ENCODE data around the gene ZNF281.
"Not testable (repeated sequence)": the region's sequence is repeated elsewhere in the genome, so short reads cannot be mapped to it uniquely, and the experiment has no call there.

The ZNF281 gene

DNA sequence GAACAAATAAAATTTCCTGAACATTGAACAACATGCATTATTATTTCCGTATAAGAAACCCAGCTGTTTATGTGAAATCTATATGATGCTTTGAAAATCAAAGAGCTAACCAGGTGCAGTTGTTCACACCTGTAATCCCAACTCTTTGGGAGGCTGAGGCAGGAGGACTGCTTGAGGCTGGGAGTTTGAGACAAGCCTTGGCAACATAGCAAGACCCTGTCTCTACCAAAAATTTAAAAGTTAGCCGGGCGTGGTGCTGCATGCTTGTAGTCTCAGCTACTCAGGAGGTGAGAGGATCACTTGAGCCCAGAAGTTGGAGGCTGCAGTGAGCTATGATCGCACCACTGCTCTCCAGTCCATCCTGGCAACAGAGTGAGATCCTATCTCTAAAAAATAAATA is 4.8 kb upstream of the ZNF281 start:
- no peak for DNase-seq (ENCODE audit: low spot score)
- TF ChIP-seq, protein P1, sequence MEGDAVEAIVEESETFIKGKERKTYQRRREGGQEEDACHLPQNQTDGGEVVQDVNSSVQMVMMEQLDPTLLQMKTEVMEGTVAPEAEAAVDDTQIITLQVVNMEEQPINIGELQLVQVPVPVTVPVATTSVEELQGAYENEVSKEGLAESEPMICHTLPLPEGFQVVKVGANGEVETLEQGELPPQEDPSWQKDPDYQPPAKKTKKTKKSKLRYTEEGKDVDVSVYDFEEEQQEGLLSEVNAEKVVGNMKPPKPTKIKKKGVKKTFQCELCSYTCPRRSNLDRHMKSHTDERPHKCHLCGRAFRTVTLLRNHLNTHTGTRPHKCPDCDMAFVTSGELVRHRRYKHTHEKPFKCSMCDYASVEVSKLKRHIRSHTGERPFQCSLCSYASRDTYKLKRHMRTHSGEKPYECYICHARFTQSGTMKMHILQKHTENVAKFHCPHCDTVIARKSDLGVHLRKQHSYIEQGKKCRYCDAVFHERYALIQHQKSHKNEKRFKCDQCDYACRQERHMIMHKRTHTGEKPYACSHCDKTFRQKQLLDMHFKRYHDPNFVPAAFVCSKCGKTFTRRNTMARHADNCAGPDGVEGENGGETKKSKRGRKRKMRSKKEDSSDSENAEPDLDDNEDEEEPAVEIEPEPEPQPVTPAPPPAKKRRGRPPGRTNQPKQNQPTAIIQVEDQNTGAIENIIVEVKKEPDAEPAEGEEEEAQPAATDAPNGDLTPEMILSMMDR (IDR thresholded peaks at IDR 0.05; ENCODE audit: extremely low read depth, missing control alignments), result no peak

DNA sequence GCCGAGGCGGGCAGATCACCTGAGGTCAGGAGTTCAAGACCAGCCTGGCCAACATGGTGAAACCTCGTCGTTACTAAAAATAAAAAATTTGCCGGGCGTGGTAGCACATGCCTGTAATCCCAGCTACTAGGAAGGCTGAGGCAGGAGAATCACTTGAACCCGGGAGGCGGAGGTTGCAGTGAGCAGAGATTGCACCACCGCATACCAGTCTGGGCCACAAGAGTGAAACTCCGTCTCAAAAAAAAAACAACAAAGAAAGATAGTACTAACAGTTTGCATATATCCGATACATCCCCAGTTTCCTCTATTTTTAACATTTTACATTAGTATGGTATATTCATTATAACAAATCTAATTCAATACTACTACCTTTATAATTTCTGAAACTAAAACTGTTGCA is 3.9 kb upstream of the ZNF281 start:
- DNase-seq (ENCODE audit: low spot score), result not testable (repeated sequence)

DNA sequence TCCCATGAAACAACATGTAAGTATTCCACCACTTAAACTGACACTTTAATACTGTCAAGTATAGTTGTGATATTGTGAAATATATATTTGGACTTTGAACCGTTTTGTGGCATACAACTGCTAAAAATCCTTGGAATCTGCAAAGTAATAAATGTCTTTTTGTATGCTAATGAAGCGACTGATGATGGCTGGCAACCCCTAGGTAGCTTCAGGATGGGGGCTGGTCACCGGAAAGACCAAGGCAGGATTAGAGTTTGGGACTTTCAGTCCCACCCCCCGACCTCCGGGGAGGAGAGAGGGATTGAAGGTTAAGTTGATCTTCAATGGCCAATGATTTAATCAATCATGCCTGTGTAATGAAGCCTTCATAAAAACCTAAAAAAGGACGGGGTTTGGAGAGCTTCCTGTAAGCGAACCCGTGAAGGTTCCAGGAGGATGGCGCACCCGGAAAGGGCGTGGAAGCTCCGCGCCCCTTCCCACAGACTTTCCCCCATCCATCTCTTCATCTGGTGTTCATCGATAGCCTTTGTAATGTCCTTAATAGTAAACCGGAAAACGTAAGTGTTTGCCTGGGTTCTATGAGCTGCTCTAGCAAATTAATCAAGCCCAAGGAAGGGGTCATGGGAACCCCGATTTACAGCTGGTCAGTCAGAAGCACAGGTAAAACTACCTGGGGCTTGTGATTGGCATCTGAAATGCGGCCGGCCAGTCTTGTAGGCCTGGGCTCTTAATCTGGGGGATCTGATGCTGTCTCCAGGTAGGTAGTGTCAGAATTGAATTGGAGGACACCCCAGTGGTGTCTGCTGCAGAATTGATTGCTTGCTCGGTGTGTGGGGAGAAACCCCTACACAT is 1.8 kb upstream of the ZNF281 start:
- TF ChIP-seq, protein P1 (IDR thresholded peaks at IDR 0.05; ENCODE audit: extremely low read depth, missing control alignments), result no peak
- no peak for DNase-seq (ENCODE audit: low spot score)

DNA sequence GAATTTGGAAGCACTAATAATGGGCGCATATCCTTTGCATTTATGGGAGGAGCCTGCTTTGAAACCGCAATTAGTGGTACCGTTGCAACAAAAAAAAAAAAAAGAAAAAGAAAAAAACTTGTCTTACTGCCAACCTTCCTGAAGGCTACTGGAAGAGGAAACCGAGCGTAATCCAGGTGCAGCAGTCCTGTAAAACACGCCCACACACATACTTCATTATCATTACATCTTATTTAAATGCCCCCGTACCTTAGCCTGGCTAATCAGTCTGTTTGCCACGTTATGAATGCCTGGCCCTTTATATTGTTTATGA is 686 bp upstream of the ZNF281 start:
- DNase-seq (ENCODE audit: low spot score), result peak; percentile 10
- TF ChIP-seq, protein P1 (IDR thresholded peaks at IDR 0.05; ENCODE audit: extremely low read depth, missing control alignments), result no peak

DNA sequence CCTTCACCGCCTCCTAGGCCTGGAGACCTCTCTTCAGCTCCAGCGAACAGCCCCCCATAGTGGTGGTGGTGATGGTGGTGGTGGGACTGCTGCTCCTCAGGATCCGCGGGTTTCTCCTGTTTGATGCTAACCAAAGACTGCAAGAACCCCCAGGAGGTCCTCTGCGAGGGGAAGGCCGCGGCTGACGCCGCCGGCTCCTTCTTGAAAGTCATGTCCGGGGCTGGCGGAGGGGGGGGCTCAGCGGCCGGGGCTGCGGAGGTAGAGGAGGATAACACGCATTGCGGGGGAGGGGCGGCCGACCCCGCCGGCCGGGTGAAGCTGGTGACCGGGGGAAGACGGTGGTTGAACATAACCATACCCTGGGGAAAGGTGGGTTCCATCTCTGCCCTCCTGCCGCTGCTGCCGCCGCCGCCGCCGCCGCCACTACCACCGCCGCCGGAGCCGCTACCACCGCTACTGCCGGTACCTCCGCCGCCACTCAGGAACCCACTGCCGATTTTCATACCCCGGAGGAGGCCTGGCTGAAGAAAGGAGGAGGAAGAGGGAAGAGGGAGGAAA is 554 bp downstream of the ZNF281 start:
- TF ChIP-seq, protein P1 (IDR thresholded peaks at IDR 0.05; ENCODE audit: extremely low read depth, missing control alignments), result no peak
- peak; percentile 27 for DNase-seq (ENCODE audit: low spot score)

DNA sequence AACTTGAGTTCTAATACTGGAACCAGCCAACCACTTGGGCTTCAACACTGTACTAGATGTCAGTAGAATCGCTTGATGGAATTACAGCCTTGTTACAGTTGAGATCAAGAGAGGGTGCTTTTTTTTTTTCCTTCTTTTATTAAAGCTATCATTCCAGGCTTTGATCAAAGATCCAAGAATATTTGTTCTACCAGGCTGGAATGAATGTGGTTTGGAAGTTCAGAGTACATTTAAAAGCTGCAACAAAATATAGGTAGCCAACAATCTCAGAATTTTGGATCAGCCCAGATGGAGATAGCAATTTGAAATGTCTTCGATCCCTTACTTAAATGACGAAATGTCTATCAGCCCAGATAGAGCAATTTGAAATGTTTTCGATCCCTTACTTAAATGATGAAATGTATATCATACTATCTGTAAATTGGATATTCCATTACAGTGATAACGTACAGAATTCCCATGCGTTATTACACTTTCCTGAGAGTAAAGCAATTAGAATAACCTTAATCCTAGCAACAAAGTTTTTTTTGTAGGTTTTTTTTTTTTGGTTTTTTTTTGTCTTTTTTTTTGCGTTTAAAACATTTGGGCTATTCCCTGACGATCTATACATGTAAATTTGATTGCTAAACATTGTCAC is 3.6 kb downstream of the ZNF281 start:
- DNase-seq (ENCODE audit: low spot score), result no peak
- TF ChIP-seq, protein P1 (IDR thresholded peaks at IDR 0.05; ENCODE audit: extremely low read depth, missing control alignments), result no peak

DNA sequence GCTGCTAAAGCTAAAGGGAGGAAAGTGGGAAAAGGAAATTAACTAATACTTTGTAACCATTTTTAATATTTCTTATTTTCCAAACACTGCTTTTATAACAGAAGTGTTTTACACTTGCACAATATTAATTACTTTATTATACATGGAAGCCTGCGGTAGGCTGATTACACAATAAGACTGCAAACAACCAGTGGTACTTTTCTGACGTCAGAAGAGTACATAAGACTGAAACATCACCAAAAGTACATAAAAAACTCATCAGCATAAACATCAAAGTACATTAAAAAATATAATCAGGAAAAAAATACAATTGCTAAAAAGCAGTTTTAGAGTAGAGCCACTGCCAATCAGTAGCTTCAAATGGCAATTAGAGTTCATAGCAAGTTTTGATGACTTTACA is 4.6 kb downstream of the ZNF281 start:
- TF ChIP-seq, protein P1 (IDR thresholded peaks at IDR 0.05; ENCODE audit: extremely low read depth, missing control alignments), result no peak
- no peak for DNase-seq (ENCODE audit: low spot score)

Measured in GM20000 (cell line).